H9 (cell line): ENCODE measurements around the gene PIPOX. TPM values are rescaled to one million over a fixed set of nuclear protein-coding genes. Genes with fewer than 3 reads are reported as not detected.

Experiments used
- DNase-seq: peaks from one replicate; pipeline ENCODE4 v3.0.0-alpha.2; 2017
- H2AFZ ChIP-seq: one replicate; pipeline ENCODE4 v1.6.1; 2013; ENCODE audit warnings: mild to moderate bottlenecking, low read length, control low read depth, moderate library complexity
- H2AK5ac ChIP-seq: 2 replicates; pipeline ENCODE4 v1.6.1; 2013; ENCODE audit warnings: low read length, control low read depth, mixed read lengths; ENCODE audit not compliant: insufficient read length
- H2BK120ac ChIP-seq: one replicate; pipeline ENCODE4 v1.6.1; 2013; ENCODE audit warnings: low read depth, mild to moderate bottlenecking, low read length, control low read depth, inconsistent platforms; ENCODE audit not compliant: poor library complexity, severe bottlenecking
- H2BK12ac ChIP-seq: 2 replicates; pipeline ENCODE4 v1.6.1; 2013; ENCODE audit warnings: low read length, control low read depth, mixed read lengths, low read depth; ENCODE audit not compliant: insufficient read length
- H2BK15ac ChIP-seq: 2 replicates; pipeline ENCODE4 v1.6.1; 2013; ENCODE audit warnings: low read depth, low read length, control low read depth
- H2BK20ac ChIP-seq: one replicate; pipeline ENCODE4 v1.6.1; 2013; ENCODE audit warnings: low read depth, mild to moderate bottlenecking, low read length, control low read depth, inconsistent platforms; ENCODE audit not compliant: poor library complexity, severe bottlenecking
- H2BK5ac ChIP-seq: 2 replicates; pipeline ENCODE4 v1.6.1; 2013; ENCODE audit warnings: low read length, control low read depth, mixed read lengths; ENCODE audit not compliant: insufficient read length
- H3K14ac ChIP-seq: 2 replicates; pipeline ENCODE4 v1.6.1; 2013; ENCODE audit warnings: low read length, control low read depth; ENCODE audit not compliant: insufficient read depth
- H3K18ac ChIP-seq: 2 replicates; pipeline ENCODE4 v1.6.1; 2013; ENCODE audit warnings: low read depth, mild to moderate bottlenecking, mixed read lengths, low read length, control low read depth; ENCODE audit not compliant: insufficient read length
- H3K23ac ChIP-seq: 2 replicates; pipeline ENCODE4 v1.6.1; 2013; ENCODE audit warnings: low read length, control low read depth, mixed read lengths, low read depth; ENCODE audit not compliant: insufficient read length
- H3K23me2 ChIP-seq: 2 replicates; pipeline ENCODE4 v1.6.1; 2013; ENCODE audit warnings: low read depth, mild to moderate bottlenecking, mixed read lengths, low read length, control low read depth; ENCODE audit not compliant: insufficient read length, poor library complexity, severe bottlenecking
- H3K27ac ChIP-seq: 2 replicates; pipeline ENCODE4 v1.5.1; 2013; ENCODE audit warnings: low read length, control low read depth, mixed read lengths, low read depth; ENCODE audit not compliant: insufficient read length
- H3K27me3 ChIP-seq: 2 replicates; pipeline ENCODE4 v1.6.1; 2013; ENCODE audit warnings: low read length, control low read depth, inconsistent platforms; ENCODE audit not compliant: insufficient read depth
- H3K4ac ChIP-seq: 2 replicates; pipeline ENCODE4 v1.6.1; 2013; ENCODE audit warnings: low read depth, mild to moderate bottlenecking, control low read depth, inconsistent platforms, low read length, moderate library complexity
- H3K4me1 ChIP-seq: 2 replicates; pipeline ENCODE4 v1.6.1; 2013; ENCODE audit warnings: low read length, control low read depth, inconsistent platforms; ENCODE audit not compliant: insufficient read depth
- H3K4me2 ChIP-seq: 2 replicates; pipeline ENCODE4 v1.6.1; 2013; ENCODE audit warnings: low read length, control low read depth, mixed read lengths; ENCODE audit not compliant: insufficient read length, insufficient read depth
- H3K56ac ChIP-seq: 2 replicates; pipeline ENCODE4 v1.6.1; 2013; ENCODE audit warnings: low read depth, mild to moderate bottlenecking, mixed read lengths, low read length, control low read depth; ENCODE audit not compliant: insufficient read length
- H3K79me1 ChIP-seq: 2 replicates; pipeline ENCODE4 v1.6.1; 2013; ENCODE audit warnings: low read depth, mild to moderate bottlenecking, moderate library complexity, low read length, control low read depth, inconsistent platforms; ENCODE audit not compliant: insufficient read depth, poor library complexity, severe bottlenecking
- H3K79me2 ChIP-seq: 2 replicates; pipeline ENCODE4 v1.6.1; 2013; ENCODE audit warnings: low read length, control low read depth, inconsistent platforms; ENCODE audit not compliant: insufficient read depth
- H3K9ac ChIP-seq: 2 replicates; pipeline ENCODE4 v1.6.1; 2013; ENCODE audit warnings: low read length, control low read depth, mixed read lengths; ENCODE audit not compliant: insufficient read length; ENCODE audit errors: extremely low read depth
- H3K9me3 ChIP-seq: one replicate; pipeline ENCODE4 v1.6.1; 2013; ENCODE audit warnings: low read depth, low read length, inconsistent platforms; ENCODE audit not compliant: control insufficient read depth
- H3T11ph ChIP-seq: one replicate; pipeline ENCODE4 v1.6.1; 2013; ENCODE audit warnings: mild to moderate bottlenecking, low read length, control low read depth, inconsistent platforms
- H4K20me1 ChIP-seq: one replicate; pipeline ENCODE4 v1.6.1; 2013; ENCODE audit not compliant: control insufficient read depth, insufficient read length, insufficient read depth
- H4K5ac ChIP-seq: 2 replicates; pipeline ENCODE4 v1.6.1; 2013; ENCODE audit warnings: low read depth, mild to moderate bottlenecking, mixed read lengths, low read length, control low read depth; ENCODE audit not compliant: insufficient read length
- H4K8ac ChIP-seq: replicated peaks from 2 replicates; pipeline ENCODE4 v1.6.1; 2013; ENCODE audit warnings: low read length, control low read depth, mixed read lengths, low read depth; ENCODE audit not compliant: insufficient read length
- H4K91ac ChIP-seq: 2 replicates; pipeline ENCODE4 v1.6.1; 2013; ENCODE audit warnings: low read depth, mild to moderate bottlenecking, moderate library complexity, mixed read lengths, low read length, control low read depth; ENCODE audit not compliant: insufficient read length
- H3K27ac Mint-ChIP-seq, 3 experiments: 2 replicates in 2 of 3; 3 replicates in 1 of 3; pipeline ENCODE4 v1.8.0; 2020 to 2021; ENCODE audit warnings: mixed read lengths in 3 of 3, mild to moderate bottlenecking in 1 of 3, moderate library complexity in 1 of 3
- H3K27me3 Mint-ChIP-seq: 2 replicates; pipeline ENCODE4 v1.8.0; 2021; ENCODE audit warnings: low read depth, mild to moderate bottlenecking, moderate library complexity, mixed read lengths
- H3K36me3 Mint-ChIP-seq, 3 experiments: 2 replicates in 2 of 3; 3 replicates in 1 of 3; pipeline ENCODE4 v1.8.0; 2020 to 2021; ENCODE audit warnings: low read depth in 3 of 3, mixed read lengths in 3 of 3; ENCODE audit not compliant: insufficient read depth in 1 of 3
- H3K4me1 Mint-ChIP-seq, 2 experiments: 2 replicates each; pipeline ENCODE4 v1.8.0; 2020; ENCODE audit warnings: mixed read lengths in 2 of 2
- H3K4me3 Mint-ChIP-seq, 2 experiments: 2 replicates in 1 of 2; 3 replicates in 1 of 2; pipeline ENCODE4 v1.8.0; 2020 to 2021; ENCODE audit warnings: mild to moderate bottlenecking in 2 of 2, mixed read lengths in 2 of 2, moderate library complexity in 1 of 2
- H3K9me3 Mint-ChIP-seq, 2 experiments: 2 replicates in 1 of 2; 3 replicates in 1 of 2; pipeline ENCODE4 v1.8.0; 2020; ENCODE audit warnings: mild to moderate bottlenecking in 2 of 2, mixed read lengths in 2 of 2, moderate library complexity in 1 of 2
- WGBS: extraction: QIAGEN DNeasy Blood & Tissue Kit; methylation state at CpG from one replicate; pipeline ENCODE4 v1.1.7; 2013; ENCODE audit warnings: missing lambda C conversion rate, low lambda C conversion rate, mixed read lengths; ENCODE audit not compliant: insufficient read length; ENCODE audit errors: extremely low coverage; 5-methylcytosine and 5-hydroxymethylcytosine counted together
- total RNA-seq: library from RNA; stranded (reverse); gene quantifications from 2 replicates; pipeline ENCODE4 v1.2.1, GENCODE V29; 2021
- TF ChIP-seq, protein P1 (sequence below): fragments of 200-600 bp; sonication (generic); conservative IDR thresholded peaks from 3 replicates; pipeline ENCODE4 v1.8.0; 2021; ENCODE audit warnings: antibody characterized with exemption, mild to moderate bottlenecking

PIPOX gene
- total RNA-seq, 1 experiment from 2014 or later, result 30.1 TPM

- no peak overlapping the region for H2BK20ac ChIP-seq
- no peak overlapping the region for H3K56ac ChIP-seq
- no peak overlapping the region for H2BK5ac ChIP-seq
- no peak overlapping the region for H3K14ac ChIP-seq
- no peak overlapping the region for H3K4me3 Mint-ChIP-seq
- H2BK12ac ChIP-seq, result no peak overlapping the region
- H3K27ac ChIP-seq, result no peak overlapping the region
- no peaks in the 10 kb centered on the region for H3K9me3 Mint-ChIP-seq
- no peak overlapping the region for H4K5ac ChIP-seq
- H3K9me3 ChIP-seq, result no peaks in the 10 kb centered on the region
- H2AFZ ChIP-seq, result no peak overlapping the region
- no peak overlapping the region for H3K4me2 ChIP-seq
- H2BK15ac ChIP-seq, result no peak overlapping the region
- no peak overlapping the region for H3K9ac ChIP-seq
- H2AK5ac ChIP-seq, result no peak overlapping the region
- H3T11ph ChIP-seq, result no peak overlapping the region
- TF ChIP-seq, protein P1, sequence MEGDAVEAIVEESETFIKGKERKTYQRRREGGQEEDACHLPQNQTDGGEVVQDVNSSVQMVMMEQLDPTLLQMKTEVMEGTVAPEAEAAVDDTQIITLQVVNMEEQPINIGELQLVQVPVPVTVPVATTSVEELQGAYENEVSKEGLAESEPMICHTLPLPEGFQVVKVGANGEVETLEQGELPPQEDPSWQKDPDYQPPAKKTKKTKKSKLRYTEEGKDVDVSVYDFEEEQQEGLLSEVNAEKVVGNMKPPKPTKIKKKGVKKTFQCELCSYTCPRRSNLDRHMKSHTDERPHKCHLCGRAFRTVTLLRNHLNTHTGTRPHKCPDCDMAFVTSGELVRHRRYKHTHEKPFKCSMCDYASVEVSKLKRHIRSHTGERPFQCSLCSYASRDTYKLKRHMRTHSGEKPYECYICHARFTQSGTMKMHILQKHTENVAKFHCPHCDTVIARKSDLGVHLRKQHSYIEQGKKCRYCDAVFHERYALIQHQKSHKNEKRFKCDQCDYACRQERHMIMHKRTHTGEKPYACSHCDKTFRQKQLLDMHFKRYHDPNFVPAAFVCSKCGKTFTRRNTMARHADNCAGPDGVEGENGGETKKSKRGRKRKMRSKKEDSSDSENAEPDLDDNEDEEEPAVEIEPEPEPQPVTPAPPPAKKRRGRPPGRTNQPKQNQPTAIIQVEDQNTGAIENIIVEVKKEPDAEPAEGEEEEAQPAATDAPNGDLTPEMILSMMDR, result no peak
- no CpG with 5 or more reads among the region's 20 CpGs for WGBS
- no peaks in the 10 kb centered on the region for H3K79me1 ChIP-seq
- no peaks in the 10 kb centered on the region; a peak in 1 of 7 replicates for H3K36me3 Mint-ChIP-seq
- no peak overlapping the region for H3K23ac ChIP-seq
- no peak overlapping the region for H4K91ac ChIP-seq
- H3K27me3 ChIP-seq, result peaks cover 10% of the 10 kb centered on the region; the same call in 1 of the 2 replicates
- peaks cover 59 to 64% of the 10 kb centered on the region in 2 experiments for H3K4me1 Mint-ChIP-seq
- peaks cover 48% of the 10 kb centered on the region for H3K27me3 Mint-ChIP-seq
- DNase-seq, result no peak
- H4K20me1 ChIP-seq, result no peaks in the 10 kb centered on the region
- no peak overlapping the region for H3K4ac ChIP-seq
- H4K8ac ChIP-seq, result no peak overlapping the region
- no peaks in the 10 kb centered on the region for H3K79me2 ChIP-seq
- H3K23me2 ChIP-seq, result peaks cover 9% of the 10 kb centered on the region
- no peak overlapping the region for H3K27ac Mint-ChIP-seq
- peaks cover 19% of the 10 kb centered on the region; the same call in 1 of the 2 replicates for H3K4me1 ChIP-seq
- no peak overlapping the region for H3K18ac ChIP-seq
- H2BK120ac ChIP-seq, result no peak overlapping the region
These were observed 38.8 kb upstream of the PIPOX start for GRCh38 chr17:29004081-29004692.
